ENCODE measurements around the gene UNC5A. TPM values are rescaled to one million over a fixed set of nuclear protein-coding genes. Genes with fewer than 3 reads are reported as not detected.

The UNC5A gene
- total RNA-seq, 1 donor from 2014 or later, result not detected

- intact Hi-C loops (cut with DNase I), result no loop called here
- TF ChIP-seq POLR2A (IDR thresholded peaks at IDR 0.05) (no peak), CTCF (IDR thresholded peaks at IDR 0.05) (no peak), POLR2AphosphoS5 (IDR thresholded peaks at IDR 0.05; ENCODE audit: insufficient read depth in 1 of 2, low read depth in 1 of 2) (no peak)
- DNase-seq (ENCODE audit: extremely low spot score in 2 of 2), result no peak
These were observed 72.2 kb downstream of the UNC5A start for GRCh38 chr5:176882567-176882903.

DNA sequence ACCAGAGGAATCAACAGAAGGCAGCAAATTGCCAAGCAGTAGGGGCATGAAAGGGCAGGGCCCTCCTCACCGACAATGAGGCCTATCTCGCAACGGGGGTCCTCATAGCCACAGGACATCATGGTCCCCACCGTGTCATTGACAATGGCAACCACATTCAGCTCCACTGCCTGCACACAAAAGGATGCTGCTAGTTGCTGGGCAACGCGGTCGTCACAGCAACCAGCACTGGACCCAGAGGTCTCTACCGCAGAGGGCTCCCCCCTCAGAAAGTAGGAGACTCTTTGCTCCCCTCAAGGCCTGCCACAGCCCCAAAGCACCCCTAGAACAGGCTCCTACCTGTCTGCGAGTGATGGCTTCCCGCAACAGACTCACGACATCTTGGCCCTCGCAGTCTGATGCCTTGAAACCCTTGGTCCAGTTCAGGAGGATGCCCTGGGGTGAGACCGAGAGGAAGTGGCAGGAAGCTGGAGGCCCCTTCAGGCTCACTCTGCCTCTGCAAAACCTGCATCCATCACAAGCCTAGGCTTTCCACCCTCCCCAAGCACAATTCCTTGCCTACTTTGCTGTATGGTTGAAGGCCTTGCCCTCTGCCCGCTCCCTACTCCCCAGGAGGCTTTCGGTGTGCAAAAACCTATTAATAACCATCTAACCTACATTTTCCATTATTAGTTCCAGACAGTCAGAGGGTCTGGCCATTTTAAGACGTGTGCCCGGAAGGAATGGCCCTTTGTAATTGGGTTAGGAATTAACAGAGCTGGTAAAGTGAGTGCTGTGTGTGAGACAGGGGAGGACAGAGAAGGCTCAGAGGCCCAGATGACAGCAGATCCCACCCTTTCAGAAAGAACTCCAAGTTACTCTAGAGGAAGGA, 73.6 kb downstream of the UNC5A start:
- intact Hi-C loops (cut with DNase I), result no loop called here
- no peaks in the 10 kb centered on the region for H3K4me1 ChIP-seq
- no peak overlapping the region for H3K4me3 ChIP-seq
- H3K27ac ChIP-seq, result no peak overlapping the region
- H3K36me3 ChIP-seq, result no peaks in the 10 kb centered on the region
- no peaks in the 10 kb centered on the region for H3K9me3 ChIP-seq
- no peaks in the 10 kb centered on the region for H3K27me3 ChIP-seq
- DNase-seq (ENCODE audit: extremely low spot score in 2 of 2), result no peak
- TF ChIP-seq POLR2A (IDR thresholded peaks at IDR 0.05), result no peak
- no peak for TF ChIP-seq CTCF (IDR thresholded peaks at IDR 0.05)
- TF ChIP-seq POLR2AphosphoS5 (IDR thresholded peaks at IDR 0.05; ENCODE audit: insufficient read depth in 1 of 2, low read depth in 1 of 2), result no peak

More at GRCh38 chr5:176882567-176882903, 72.2 kb downstream of the UNC5A start:
- Histone ChIP-seq H3K36me3 (no peaks in the 10 kb centered on the region), H3K27ac (no peak overlapping the region), H3K27me3 (no peaks in the 10 kb centered on the region), H3K4me3 (no peak overlapping the region), H3K9me3 (no peaks in the 10 kb centered on the region), H3K4me1 (no peaks in the 10 kb centered on the region)

DNA sequence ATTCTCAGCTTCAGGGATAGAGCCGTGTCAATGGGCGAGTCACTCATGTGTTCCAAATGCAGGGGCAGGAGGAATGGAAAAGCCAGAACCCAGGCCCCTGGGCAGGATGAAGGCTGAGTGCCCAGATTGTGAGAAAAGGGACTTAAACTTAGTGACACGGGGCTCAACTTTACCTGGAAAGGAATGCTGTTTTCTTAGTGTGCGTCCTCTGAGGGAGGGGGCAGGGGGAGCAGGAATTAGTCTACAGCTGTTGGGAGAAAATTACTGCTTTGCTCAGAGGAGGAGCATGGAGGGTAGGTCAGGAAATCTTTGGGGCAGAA, 74.2 kb downstream of the UNC5A start:
- no peak for DNase-seq (ENCODE audit: extremely low spot score in 2 of 2)
- intact Hi-C loops (cut with DNase I), result no loop called here
- Histone ChIP-seq H3K27ac (no peak overlapping the region), H3K36me3 (no peaks in the 10 kb centered on the region), H3K9me3 (no peaks in the 10 kb centered on the region), H3K4me1 (no peaks in the 10 kb centered on the region), H3K27me3 (no peaks in the 10 kb centered on the region), H3K4me3 (no peak overlapping the region)
- TF ChIP-seq POLR2A (IDR thresholded peaks at IDR 0.05) (no peak), POLR2AphosphoS5 (IDR thresholded peaks at IDR 0.05; ENCODE audit: insufficient read depth in 1 of 2, low read depth in 1 of 2) (no peak), CTCF (IDR thresholded peaks at IDR 0.05) (no peak)

DNA sequence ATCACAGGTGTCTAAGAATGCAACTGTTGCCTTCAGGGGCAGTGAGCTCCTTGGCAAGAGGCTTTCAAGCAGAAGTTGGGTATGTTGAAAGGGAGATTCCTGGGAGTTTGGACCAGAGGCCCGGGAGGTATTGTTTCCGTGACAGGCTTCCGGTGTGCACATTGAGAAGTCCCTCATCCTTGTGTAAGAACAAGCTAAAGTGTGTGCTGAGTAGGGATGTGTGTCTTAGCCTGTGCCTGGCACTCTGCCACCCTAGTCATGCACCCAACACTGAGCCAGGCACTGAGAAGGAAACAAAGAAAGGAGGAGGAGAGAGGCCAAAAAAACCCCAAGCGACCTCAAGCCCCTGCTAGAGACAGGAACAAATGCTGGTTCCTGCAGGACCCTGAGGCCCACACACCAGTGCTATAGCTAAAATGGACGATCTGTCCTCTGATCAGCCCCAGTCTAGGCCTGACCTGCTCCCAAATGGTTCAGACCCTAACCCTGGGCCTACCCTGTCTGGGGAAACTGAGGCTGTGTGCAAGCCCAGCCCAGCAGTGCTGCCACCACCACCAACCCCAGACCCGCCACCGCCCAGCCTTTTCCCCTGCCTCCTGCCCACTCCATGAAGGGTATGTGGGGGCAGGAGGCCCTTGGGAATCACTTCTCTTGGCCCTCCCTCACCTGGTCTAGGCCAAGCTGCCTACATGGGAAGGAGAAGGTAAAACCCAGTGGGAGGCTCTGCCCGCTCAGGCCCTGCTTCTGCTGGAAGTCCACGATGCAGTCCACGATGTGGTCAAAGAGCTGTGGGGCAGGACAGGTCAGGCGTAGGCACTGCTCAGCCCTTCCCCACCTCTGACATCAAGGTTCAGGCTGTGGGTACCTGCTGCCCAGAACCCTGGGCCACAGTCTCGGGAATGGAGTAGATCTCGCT, 76.2 kb downstream of the UNC5A start:
- H3K4me3 ChIP-seq, result no peak overlapping the region
- DNase-seq (ENCODE audit: extremely low spot score in 2 of 2), result no peak

More for the DNA sequence above, 76.2 kb downstream of the UNC5A start:
- TF ChIP-seq POLR2AphosphoS5 (IDR thresholded peaks at IDR 0.05; ENCODE audit: insufficient read depth in 1 of 2, low read depth in 1 of 2) (no peak), POLR2A (IDR thresholded peaks at IDR 0.05) (no peak), CTCF (IDR thresholded peaks at IDR 0.05) (no peak)
- H3K4me1 ChIP-seq, result no peaks in the 10 kb centered on the region
- H3K9me3 ChIP-seq, result no peaks in the 10 kb centered on the region
- intact Hi-C loops (cut with DNase I), result no loop called here
- H3K36me3 ChIP-seq, result no peaks in the 10 kb centered on the region
- no peaks in the 10 kb centered on the region for H3K27me3 ChIP-seq
- no peak overlapping the region for H3K27ac ChIP-seq
